H1 (cell line): ENCODE data around the gene PRKD3. TPM values are rescaled to one million over a fixed set of nuclear protein-coding genes. Genes with fewer than 3 reads are reported as not detected.

Experiments
- CTCF ChIA-PET: fragments of 300-600 bp; sonication (Branson Sonifier 250); formaldehyde crosslinking; loops from one replicate; lab custom pipeline; 2021; ENCODE audit not compliant: partially characterized antibody; lab: Charles Lee
- POLR2A ChIA-PET: fragments of 300-600 bp; sonication (Branson Sonifier 250); formaldehyde crosslinking; loops from one replicate; lab custom pipeline; 2021; ENCODE audit warnings: inconsistent platforms; ENCODE audit not compliant: partially characterized antibody; lab: Charles Lee
- DNase-seq, 2 experiments: peaks; one replicate each; pipeline versions ENCODE4 v3.0.0 to v3.0.0-alpha.2; 2010 to 2022; ENCODE audit warnings: low spot score in 2 of 2, low read depth in 1 of 2, mixed read lengths in 1 of 2
- FAIRE-seq: peaks from 2 replicates; lab custom pipeline; 2011; peaks lifted over from hg19 to GRCh38; lab: Jason Lieb, UNC
- H2AFZ ChIP-seq: 2 replicates; pipeline ENCODE4 v1.8.1; 2012; ENCODE audit warnings: low read length, inconsistent platforms
- H2AK5ac ChIP-seq: 2 replicates; pipeline ENCODE4 v1.6.1; 2013; ENCODE audit warnings: low read depth, low read length
- H2BK120ac ChIP-seq: replicated peaks from 2 replicates; pipeline ENCODE3; 2013; ENCODE audit warnings: low read depth, low read length, inconsistent platforms
- H2BK12ac ChIP-seq: 2 replicates; pipeline ENCODE4 v1.6.1; 2013; ENCODE audit warnings: low read depth, low read length
- H2BK15ac ChIP-seq: 2 replicates; pipeline ENCODE4 v1.6.1; 2013; ENCODE audit warnings: low read length
- H2BK20ac ChIP-seq: 2 replicates; pipeline ENCODE4 v1.6.1; 2013; ENCODE audit warnings: low read length
- H2BK5ac ChIP-seq: 2 replicates; pipeline ENCODE4 v1.6.1; 2013; ENCODE audit warnings: low read depth, low read length
- H3K14ac ChIP-seq: 2 replicates; pipeline ENCODE4 v1.6.1; 2013; ENCODE audit warnings: inconsistent platforms; ENCODE audit not compliant: insufficient read length
- H3K18ac ChIP-seq: 2 replicates; pipeline ENCODE4 v1.6.1; 2013; ENCODE audit warnings: low read length; ENCODE audit errors: extremely low read depth
- H3K23ac ChIP-seq: 2 replicates; pipeline ENCODE4 v1.6.1; 2013; ENCODE audit warnings: inconsistent platforms; ENCODE audit not compliant: insufficient read length
- H3K23me2 ChIP-seq: 2 replicates; pipeline ENCODE4 v1.6.1; 2013; ENCODE audit warnings: low read depth, low read length
- H3K27ac ChIP-seq: 2 replicates; pipeline ENCODE4 v1.6.1; 2011; ENCODE audit warnings: low read depth, low read length, inconsistent platforms
- H3K27me3 ChIP-seq, 4 experiments: replicated peaks in 1 of 4; 1 replicate in 1 of 4; 2 replicates in 3 of 4; pipeline versions ENCODE4 v1.6.1 to v1.8.1; 2011 to 2013; ENCODE audit warnings: low read length in 3 of 4, mild to moderate bottlenecking in 3 of 4, inconsistent platforms in 2 of 4, mixed read lengths in 2 of 4, moderate library complexity in 1 of 4; ENCODE audit not compliant: control insufficient read depth in 3 of 4, insufficient read depth in 3 of 4; ENCODE audit errors: extremely low read depth in 1 of 4
- H3K36me3 ChIP-seq, 4 experiments: 2 replicates each; pipeline versions ENCODE4 v1.6.1 to v1.8.1; 2011 to 2013; ENCODE audit warnings: mild to moderate bottlenecking in 4 of 4, low read length in 3 of 4, moderate library complexity in 2 of 4, control low read depth in 1 of 4, inconsistent platforms in 1 of 4; ENCODE audit not compliant: insufficient read depth in 4 of 4, control insufficient read depth in 2 of 4
- H3K4ac ChIP-seq: replicated peaks from 2 replicates; pipeline ENCODE3; 2013; ENCODE audit warnings: low read length, low read depth, mixed read lengths, inconsistent platforms; ENCODE audit not compliant: insufficient read length
- H3K4me1 ChIP-seq, 4 experiments: replicated peaks in 1 of 4; 1 replicate in 1 of 4; 2 replicates in 3 of 4; pipeline versions ENCODE4 v1.6.1 to v1.8.1; 2011 to 2013; ENCODE audit warnings: low read length in 3 of 4, inconsistent platforms in 2 of 4, mixed read lengths in 1 of 4; ENCODE audit not compliant: insufficient read depth in 4 of 4, control insufficient read depth in 3 of 4
- H3K4me2 ChIP-seq, 2 experiments: 2 replicates each; pipeline versions ENCODE4 v1.6.1 to v1.8.1; 2011 to 2013; ENCODE audit warnings: low read depth in 2 of 2, low read length in 2 of 2, control low read depth in 1 of 2, inconsistent platforms in 1 of 2, mild to moderate bottlenecking in 1 of 2; ENCODE audit not compliant: insufficient read depth in 1 of 2
- H3K4me3 ChIP-seq, 4 experiments: fragments of 200-600, 300-600 bp in 1 of 4; sonication (generic), shearing (Covaris generic), sonication (Bioruptor Twin) in 1 of 4; 2 replicates each; pipeline versions ENCODE4 v1.5.1 to v1.8.1; 2011 to 2016; ENCODE audit warnings: low read length in 4 of 4, low read depth in 3 of 4, control low read depth in 2 of 4, inconsistent platforms in 2 of 4, mild to moderate bottlenecking in 2 of 4, mixed read lengths in 1 of 4, moderate library complexity in 1 of 4; ENCODE audit not compliant: insufficient read depth in 2 of 4; ENCODE audit errors: extremely low read depth in 1 of 4
- H3K56ac ChIP-seq: replicated peaks from 2 replicates; pipeline ENCODE3; 2013; ENCODE audit warnings: low read depth, mild to moderate bottlenecking, mixed read lengths, low read length, inconsistent platforms; ENCODE audit not compliant: insufficient read length
- H3K79me1 ChIP-seq: 2 replicates; pipeline ENCODE4 v1.6.1; 2013; ENCODE audit warnings: low read depth, low read length, control low read depth
- H3K79me2 ChIP-seq, 2 experiments: 2 replicates each; pipeline versions ENCODE4 v1.6.1 to v1.8.1; 2012 to 2013; ENCODE audit warnings: low read length in 2 of 2, mild to moderate bottlenecking in 2 of 2, inconsistent platforms in 1 of 2; ENCODE audit not compliant: insufficient read depth in 2 of 2, control insufficient read depth in 1 of 2
- H3K9ac ChIP-seq, 4 experiments: replicated peaks in 1 of 4; 1 replicate in 1 of 4; 2 replicates in 3 of 4; pipeline versions ENCODE4 v1.6.1 to v1.8.1; 2011 to 2013; ENCODE audit warnings: low read depth in 3 of 4, low read length in 3 of 4, control low read depth in 2 of 4, mild to moderate bottlenecking in 2 of 4, moderate library complexity in 2 of 4, inconsistent platforms in 1 of 4; ENCODE audit errors: extremely low read depth in 1 of 4
- H3K9me3 ChIP-seq, 2 experiments: 2 replicates each; pipeline versions ENCODE4 v1.6.1 to v1.8.1; 2012 to 2013; ENCODE audit warnings: mild to moderate bottlenecking in 2 of 2, moderate library complexity in 2 of 2, control low read depth in 1 of 2, inconsistent platforms in 1 of 2, low read depth in 1 of 2, low read length in 1 of 2, mixed read lengths in 1 of 2; ENCODE audit not compliant: insufficient read depth in 2 of 2
- H4K20me1 ChIP-seq, 2 experiments: replicated peaks in 1 of 2; 2 replicates each; pipeline versions ENCODE3 to v1.8.1; 2011 to 2013; ENCODE audit warnings: inconsistent platforms in 2 of 2, low read length in 2 of 2, mild to moderate bottlenecking in 1 of 2; ENCODE audit not compliant: insufficient read depth in 2 of 2, control insufficient read depth in 1 of 2
- H4K5ac ChIP-seq: 2 replicates; pipeline ENCODE4 v1.6.1; 2013; ENCODE audit warnings: low read length, low read depth, mixed read lengths, inconsistent platforms; ENCODE audit not compliant: insufficient read length
- H4K8ac ChIP-seq: 2 replicates; pipeline ENCODE4 v1.8.0; 2013; ENCODE audit warnings: mild to moderate bottlenecking, moderate library complexity, low read length, inconsistent platforms; ENCODE audit not compliant: insufficient read depth; ENCODE audit errors: extremely low read depth
- H4K91ac ChIP-seq: replicated peaks from 2 replicates; pipeline ENCODE3; 2013; ENCODE audit warnings: low read length, mixed read lengths, inconsistent platforms; ENCODE audit not compliant: insufficient read length
- CEBPB ChIP-seq: IDR thresholded peaks from 2 replicates; pipeline ENCODE4 v1.6.1; 2012; ENCODE audit warnings: low read depth, low read length
- MAFK ChIP-seq: IDR thresholded peaks from 2 replicates; pipeline ENCODE4 v1.6.1; 2012; ENCODE audit warnings: low read depth, mild to moderate bottlenecking, improper control_type of control experiment, low read length
- PHF8 ChIP-seq: fragments of 200-600 bp; sonication (generic); conservative IDR thresholded peaks from 2 replicates; pipeline ENCODE4 v1.7.1; 2012; ENCODE audit warnings: low read depth, mild to moderate bottlenecking, inconsistent platforms, low read length, moderate library complexity
- WGBS, 2 experiments: shearing (Covaris generic) in 1 of 2; methylation state at CpG; one replicate each; pipeline versions ENCODE4 v1.1.6 to v1.1.7; 2013 to 2015; ENCODE audit warnings: low lambda C conversion rate in 2 of 2, mixed read lengths in 2 of 2, inconsistent platforms in 1 of 2, low coverage in 1 of 2, missing lambda C conversion rate in 1 of 2; ENCODE audit not compliant: insufficient replicate concordance in 2 of 2, insufficient coverage in 1 of 2, insufficient read length in 1 of 2; ENCODE audit errors: extremely low coverage in 1 of 2, missing lambda C conversion rate in 1 of 2; 5-methylcytosine and 5-hydroxymethylcytosine counted together
- polyA plus RNA-seq, 7 experiments: library from polyadenylated mRNA; depleted of rRNA in 3 of 7; stranded (reverse) in 5 of 7; unstranded in 2 of 7; fragments of >200 nt in 5 of 7; fragments of 200-250 nt in 2 of 7; gene quantifications; 1 replicate in 5 of 7; 2 replicates in 1 of 7; 4 replicates in 1 of 7; pipeline versions ENCODE4 v1.2.1 to v1.2.3, GENCODE V29; 2011 to 2013; ENCODE audit warnings: missing spikeins in 2 of 7, mixed read lengths in 2 of 7
- total RNA-seq: library from RNA; stranded (reverse); fragmentation: NEBNext Ultra II Directional; extraction: Animal tissue kit (Norgen Biotek cat#: 25700); gene quantifications from 2 replicates; pipeline ENCODE4 v1.2.1, GENCODE V29; 2021

Gene PRKD3
- total and polyA plus RNA-seq, 2 of the 8 experiments (the other 6 are each of a cell fraction or from before 2014, with no cell fraction given) = 12.0 to 63.3 TPM

GRCh38 chr2:37316181-37316580 lies 8.5 kb downstream of the PRKD3 start:
- no peak for DNase-seq
- Histone ChIP-seq H2AK5ac (no peak overlapping the region), H3K36me3 (peaks cover 0 to 5% (median 0%) of the 10 kb centered on the region in 4 experiments; a peak in 1 of 8 replicates), H2BK5ac (no peak overlapping the region), H2BK12ac (no peak overlapping the region), H4K5ac (no peak overlapping the region), H2AFZ (no peak overlapping the region), H3K23ac (no peak overlapping the region), H3K23me2 (no peaks in the 10 kb centered on the region), H4K20me1 (peaks cover 1 to 2% of the 10 kb centered on the region in 2 experiments), H3K79me1 (no peaks in the 10 kb centered on the region; the same call in 1 of the 2 replicates), H4K91ac (no peak overlapping the region)
- ChIA-PET POLR2A (interaction anchor here (1.7 kb wide), 1 partner anchor 9 kb away, joined by 4 read pairs; no protein-coding TSS in a partner anchor), CTCF (interaction anchor here (0.6 to 3.4 kb wide), 4 partner anchors 7 to 15 kb away, joined by 3 to 11 read pairs (median 4); partner anchors contain the start of gene PRKD3)
- WGBS, 2 experiments = 92% methylated on average over 5 of the region's 5 CpGs; no CpG with 5 or more reads in 1 of the 2 experiments
- FAIRE-seq = no peak
- TF ChIP-seq CEBPB (no peak), PHF8 (no peak), MAFK (no peak)
- TF ChIP-seq, all 59 proteins: peak for 0
- no peak overlapping the region for H2BK120ac ChIP-seq
- no peak overlapping the region for H3K4ac ChIP-seq
- H2BK20ac ChIP-seq = no peak overlapping the region
- no peaks in the 10 kb centered on the region; a peak in 3 of 7 replicates for H3K4me1 ChIP-seq
- H4K8ac ChIP-seq = no peak overlapping the region
- H3K4me3 ChIP-seq = no peak overlapping the region
- no peaks in the 10 kb centered on the region for H3K9me3 ChIP-seq
- H2BK15ac ChIP-seq = no peak overlapping the region
- H3K79me2 ChIP-seq = peaks cover 3 to 99% of the 10 kb centered on the region in 2 experiments; a peak in 3 of 4 replicates
- H3K27ac ChIP-seq = no peak overlapping the region
- no peak overlapping the region for H3K14ac ChIP-seq
- no peaks in the 10 kb centered on the region for H3K27me3 ChIP-seq
- no peak overlapping the region for H3K56ac ChIP-seq
- no peak overlapping the region for H3K9ac ChIP-seq
- no peak overlapping the region for H3K18ac ChIP-seq
- no peak overlapping the region for H3K4me2 ChIP-seq
